Measurements from ENCODE around the gene USP21. TPM values are rescaled to one million over a fixed set of nuclear protein-coding genes. Genes with fewer than 3 reads are reported as not detected.

Gene USP21
- polyA plus RNA-seq, 1 donor (not counting 4 experiments of a cell fraction or from before 2014, with no cell fraction given), result 9.5 TPM

GRCh38 chr1:161171696-161172095, 12.4 kb downstream of the USP21 start:
- Histone ChIP-seq H3K79me2 (ENCODE audit: control insufficient read depth, insufficient read depth, low read length) (peaks cover 11% of the 10 kb centered on the region), H3K36me3 (ENCODE audit: control insufficient read depth in 2 of 2, extremely low read depth in 1 of 2, insufficient read depth in 2 of 2, low read length in 2 of 2) (peaks cover 25 to 39% of the 10 kb centered on the region in 2 experiments), H3K9me1 (ENCODE audit: control insufficient read depth, extremely low read depth, insufficient read depth, low read length) (no peaks in the 10 kb centered on the region), H3K9me3 (ENCODE audit: control insufficient read depth, low read depth, low read length) (no peaks in the 10 kb centered on the region), H3K27ac (ENCODE audit: control insufficient read depth, insufficient read depth, low read length) (no peak overlapping the region), H4K20me1 (ENCODE audit: control insufficient read depth, extremely low read depth, insufficient read depth, low read length) (no peaks in the 10 kb centered on the region), H3K9ac (ENCODE audit: control insufficient read depth, extremely low read depth, insufficient read depth, low read length) (no peak overlapping the region), H3K4me1 (ENCODE audit: control insufficient read depth, extremely low read depth, insufficient read depth, low read length) (peaks cover 13% of the 10 kb centered on the region), H3K27me3 (ENCODE audit: control insufficient read depth, extremely low read depth, insufficient read depth, low read length) (no peaks in the 10 kb centered on the region), H3K4me3 (ENCODE audit: control insufficient read depth in 2 of 3, extremely low read depth in 1 of 3, insufficient read depth in 2 of 3, low read depth in 1 of 3, low read length in 3 of 3) (no peak overlapping the region), H2AFZ (ENCODE audit: control insufficient read depth, low read length) (no peak overlapping the region), H3K4me2 (ENCODE audit: control insufficient read depth, extremely low read depth, insufficient read depth, low read depth, low read length) (no peak overlapping the region)
- dilution Hi-C loops (cut with MboI; ENCODE audit: extremely low pct_ligation_motif_present, low sequenced_read_pairs), result no loop called here
- TF ChIP-seq CTCF (optimal IDR thresholded peaks at IDR 0.05 in 1 of 3, IDR thresholded peaks at IDR 0.05 in 1 of 3, conservative IDR thresholded peaks at IDR 0.05 in 1 of 3; ENCODE audit: extremely low read depth in 1 of 3, insufficient read depth in 2 of 3, low read length in 3 of 3) (no peak), EZH2 (IDR thresholded peaks at IDR 0.05; ENCODE audit: low read length) (no peak)
- no peak for FAIRE-seq
- DNase-seq (ENCODE audit: low read depth, low spot score), result no peak

GRCh38 chr1:161172349-161172748, 13.0 kb downstream of the USP21 start:
- no peaks in the 10 kb centered on the region for H3K9me3 ChIP-seq (ENCODE audit: control insufficient read depth, low read depth, low read length)
- H3K79me2 ChIP-seq (ENCODE audit: control insufficient read depth, insufficient read depth, low read length), result peaks cover 16% of the 10 kb centered on the region
- peaks cover 8% of the 10 kb centered on the region for H3K4me1 ChIP-seq (ENCODE audit: control insufficient read depth, extremely low read depth, insufficient read depth, low read length)
- H3K27me3 ChIP-seq (ENCODE audit: control insufficient read depth, extremely low read depth, insufficient read depth, low read length), result no peaks in the 10 kb centered on the region
- no peak overlapping the region for H3K27ac ChIP-seq (ENCODE audit: control insufficient read depth, insufficient read depth, low read length)
- H3K36me3 ChIP-seq (ENCODE audit: control insufficient read depth in 2 of 2, extremely low read depth in 1 of 2, insufficient read depth in 2 of 2, low read length in 2 of 2), result peaks cover 25 to 39% of the 10 kb centered on the region in 2 experiments
- H4K20me1 ChIP-seq (ENCODE audit: control insufficient read depth, extremely low read depth, insufficient read depth, low read length), result no peaks in the 10 kb centered on the region
- dilution Hi-C loops (cut with MboI; ENCODE audit: extremely low pct_ligation_motif_present, low sequenced_read_pairs), result no loop called here
- no peak overlapping the region for H2AFZ ChIP-seq (ENCODE audit: control insufficient read depth, low read length)
- H3K4me3 ChIP-seq (ENCODE audit: control insufficient read depth in 2 of 3, extremely low read depth in 1 of 3, insufficient read depth in 2 of 3, low read depth in 1 of 3, low read length in 3 of 3), result no peak overlapping the region
- no peaks in the 10 kb centered on the region for H3K9me1 ChIP-seq (ENCODE audit: control insufficient read depth, extremely low read depth, insufficient read depth, low read length)
- H3K9ac ChIP-seq (ENCODE audit: control insufficient read depth, extremely low read depth, insufficient read depth, low read length), result no peak overlapping the region
- H3K4me2 ChIP-seq (ENCODE audit: control insufficient read depth, extremely low read depth, insufficient read depth, low read depth, low read length), result no peak overlapping the region
- DNase-seq (ENCODE audit: low read depth, low spot score) (no peak), FAIRE-seq (no peak)
- TF ChIP-seq CTCF (optimal IDR thresholded peaks at IDR 0.05 in 1 of 3, IDR thresholded peaks at IDR 0.05 in 1 of 3, conservative IDR thresholded peaks at IDR 0.05 in 1 of 3; ENCODE audit: extremely low read depth in 1 of 3, insufficient read depth in 2 of 3, low read length in 3 of 3), result no peak
- no peak for TF ChIP-seq EZH2 (IDR thresholded peaks at IDR 0.05; ENCODE audit: low read length)
